ENCODE results near the gene PPP2R2C. TPM values are rescaled to one million over a fixed set of nuclear protein-coding genes. Genes with fewer than 3 reads are reported as not detected.

Gene PPP2R2C
- total RNA-seq, 1 experiment from 2014 or later, result 32.9 TPM

DNA sequence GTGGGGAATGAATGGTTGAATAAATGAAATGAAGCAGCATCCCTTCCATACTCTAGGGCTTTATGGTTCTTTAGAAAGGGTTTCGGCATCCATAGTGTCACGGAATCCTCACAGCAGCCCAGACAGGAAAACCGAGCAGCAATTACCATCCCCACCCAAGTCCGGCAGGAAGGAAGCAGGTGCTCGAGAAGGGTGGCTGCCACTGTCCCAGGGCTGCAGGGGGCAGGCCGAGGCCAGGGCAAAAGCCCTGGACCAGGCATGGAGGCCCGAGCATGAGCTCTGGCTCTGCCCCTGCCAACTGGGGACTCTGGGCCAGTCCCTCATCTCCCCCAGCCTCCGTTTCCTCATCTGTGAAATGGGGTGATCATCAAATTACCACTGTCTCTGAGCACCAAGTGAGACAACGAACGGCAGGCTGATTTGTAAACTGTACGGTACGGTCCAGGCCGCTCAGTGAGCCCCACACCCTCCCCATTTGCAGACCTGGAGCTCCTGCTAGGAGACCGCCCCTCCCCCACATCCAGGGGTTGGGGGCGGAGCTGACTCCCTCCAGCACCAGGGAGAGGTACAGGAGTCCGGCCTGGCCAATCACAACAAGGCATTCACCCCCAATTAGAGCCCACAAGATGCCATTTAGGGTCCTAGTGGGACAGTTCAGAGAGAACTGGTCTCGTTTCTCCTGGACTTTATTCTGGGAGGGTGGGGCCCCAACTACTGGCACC is 102.3 kb downstream of the PPP2R2C start:
- CTCF ChIA-PET, result no interaction called here
- intact Hi-C loops (cut with micrococcal nuclease), result no loop called here
- Histone ChIP-seq H3K4me1 (ENCODE audit: control insufficient read depth in 1 of 2, insufficient read depth in 2 of 2, low read length in 2 of 2) (no peaks in the 10 kb centered on the region), H3K4me3 (replicated peaks in 1 of 2; ENCODE audit: low read depth in 1 of 2, low read length in 2 of 2) (no peak overlapping the region), H3K9me2 (ENCODE audit: insufficient read depth) (no peaks in the 10 kb centered on the region), H3K4me2 (ENCODE audit: low read length) (no peak overlapping the region), H3K9me3 (ENCODE audit: control insufficient read depth in 1 of 2, insufficient read depth in 1 of 2, low read depth in 1 of 2, low read length in 2 of 2) (no peaks in the 10 kb centered on the region), H3K27me3 (ENCODE audit: insufficient read depth, low read length) (peaks cover 7% of the 10 kb centered on the region; the same call in 1 of the 2 replicates), H3K9ac (ENCODE audit: low read length) (no peak overlapping the region), H4K20me1 (ENCODE audit: insufficient read depth) (no peaks in the 10 kb centered on the region), H3K79me2 (ENCODE audit: insufficient read depth, low read length) (no peaks in the 10 kb centered on the region), H2AFZ (ENCODE audit: low read depth, low read length, poor library complexity, severe bottlenecking) (no peak overlapping the region), H3K36me3 (ENCODE audit: control insufficient read depth in 1 of 2, insufficient read depth in 2 of 2, low read length in 2 of 2) (peaks cover 0 to 5% of the 10 kb centered on the region in 2 experiments; a peak in 1 of 4 replicates), H3K27ac (ENCODE audit: low read depth, low read length) (no peak overlapping the region)
- POLR2A ChIA-PET, result no interaction called here
- no TSS peak for BruUV-seq (replicated peaks)
- DNase-seq (ENCODE audit: low read depth, low spot score), result no peak
- TF ChIP-seq MAX (IDR thresholded peaks at IDR 0.05) (no peak), ELF1 (IDR thresholded peaks at IDR 0.05; ENCODE audit: borderline replicate concordance, low read depth) (no peak), EZH2phosphoT487 (IDR thresholded peaks at IDR 0.05; ENCODE audit: borderline replicate concordance) (no peak), ATF3 (IDR thresholded peaks at IDR 0.05) (no peak), ZFX (IDR thresholded peaks at IDR 0.05) (no peak), EZH2 (IDR thresholded peaks at IDR 0.05) (no peak), FOSL1 (IDR thresholded peaks at IDR 0.05; ENCODE audit: low read depth) (no peak), YY1 (IDR thresholded peaks at IDR 0.05; ENCODE audit: extremely low read depth, insufficient replicate concordance, low read depth, low read length) (no peak), EGR1 (IDR thresholded peaks at IDR 0.05; ENCODE audit: low read depth) (no peak), ZNF274 (IDR thresholded peaks at IDR 0.05; ENCODE audit: low read depth, low read length) (no peak), JUND (IDR thresholded peaks at IDR 0.05) (no peak), TCF7L2 (IDR thresholded peaks at IDR 0.05; ENCODE audit: borderline replicate concordance, extremely low read depth, insufficient read depth, insufficient read length) (no peak), SP1 (IDR thresholded peaks at IDR 0.05; ENCODE audit: low read depth) (no peak)
- TF ChIP-seq, protein P1, sequence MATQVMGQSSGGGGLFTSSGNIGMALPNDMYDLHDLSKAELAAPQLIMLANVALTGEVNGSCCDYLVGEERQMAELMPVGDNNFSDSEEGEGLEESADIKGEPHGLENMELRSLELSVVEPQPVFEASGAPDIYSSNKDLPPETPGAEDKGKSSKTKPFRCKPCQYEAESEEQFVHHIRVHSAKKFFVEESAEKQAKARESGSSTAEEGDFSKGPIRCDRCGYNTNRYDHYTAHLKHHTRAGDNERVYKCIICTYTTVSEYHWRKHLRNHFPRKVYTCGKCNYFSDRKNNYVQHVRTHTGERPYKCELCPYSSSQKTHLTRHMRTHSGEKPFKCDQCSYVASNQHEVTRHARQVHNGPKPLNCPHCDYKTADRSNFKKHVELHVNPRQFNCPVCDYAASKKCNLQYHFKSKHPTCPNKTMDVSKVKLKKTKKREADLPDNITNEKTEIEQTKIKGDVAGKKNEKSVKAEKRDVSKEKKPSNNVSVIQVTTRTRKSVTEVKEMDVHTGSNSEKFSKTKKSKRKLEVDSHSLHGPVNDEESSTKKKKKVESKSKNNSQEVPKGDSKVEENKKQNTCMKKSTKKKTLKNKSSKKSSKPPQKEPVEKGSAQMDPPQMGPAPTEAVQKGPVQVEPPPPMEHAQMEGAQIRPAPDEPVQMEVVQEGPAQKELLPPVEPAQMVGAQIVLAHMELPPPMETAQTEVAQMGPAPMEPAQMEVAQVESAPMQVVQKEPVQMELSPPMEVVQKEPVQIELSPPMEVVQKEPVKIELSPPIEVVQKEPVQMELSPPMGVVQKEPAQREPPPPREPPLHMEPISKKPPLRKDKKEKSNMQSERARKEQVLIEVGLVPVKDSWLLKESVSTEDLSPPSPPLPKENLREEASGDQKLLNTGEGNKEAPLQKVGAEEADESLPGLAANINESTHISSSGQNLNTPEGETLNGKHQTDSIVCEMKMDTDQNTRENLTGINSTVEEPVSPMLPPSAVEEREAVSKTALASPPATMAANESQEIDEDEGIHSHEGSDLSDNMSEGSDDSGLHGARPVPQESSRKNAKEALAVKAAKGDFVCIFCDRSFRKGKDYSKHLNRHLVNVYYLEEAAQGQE (IDR thresholded peaks at IDR 0.05; ENCODE audit: low read depth), result no peak
- TF ChIP-seq, protein P2, sequence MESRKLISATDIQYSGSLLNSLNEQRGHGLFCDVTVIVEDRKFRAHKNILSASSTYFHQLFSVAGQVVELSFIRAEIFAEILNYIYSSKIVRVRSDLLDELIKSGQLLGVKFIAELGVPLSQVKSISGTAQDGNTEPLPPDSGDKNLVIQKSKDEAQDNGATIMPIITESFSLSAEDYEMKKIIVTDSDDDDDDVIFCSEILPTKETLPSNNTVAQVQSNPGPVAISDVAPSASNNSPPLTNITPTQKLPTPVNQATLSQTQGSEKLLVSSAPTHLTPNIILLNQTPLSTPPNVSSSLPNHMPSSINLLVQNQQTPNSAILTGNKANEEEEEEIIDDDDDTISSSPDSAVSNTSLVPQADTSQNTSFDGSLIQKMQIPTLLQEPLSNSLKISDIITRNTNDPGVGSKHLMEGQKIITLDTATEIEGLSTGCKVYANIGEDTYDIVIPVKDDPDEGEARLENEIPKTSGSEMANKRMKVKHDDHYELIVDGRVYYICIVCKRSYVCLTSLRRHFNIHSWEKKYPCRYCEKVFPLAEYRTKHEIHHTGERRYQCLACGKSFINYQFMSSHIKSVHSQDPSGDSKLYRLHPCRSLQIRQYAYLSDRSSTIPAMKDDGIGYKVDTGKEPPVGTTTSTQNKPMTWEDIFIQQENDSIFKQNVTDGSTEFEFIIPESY (IDR thresholded peaks at IDR 0.05; ENCODE audit: extremely low read depth, insufficient replicate concordance, low read length), result no peak
- RAD21 ChIA-PET (ENCODE audit: low non-redundant PET in 1 of 2, low total read pairs in 2 of 2, uncharacterized antibody in 2 of 2, unreplicated experiment in 2 of 2), result no interaction called here
- no peak for ATAC-seq

Data from HCT116 (cell line).